GM12878 (cell line): ENCODE measurements around the gene DHX30. TPM values are rescaled to one million over a fixed set of nuclear protein-coding genes. Genes with fewer than 3 reads are reported as not detected.

Experiments
- ATAC-seq: fragments of 200-7000 bp; cut with Tn5 transposase; 3 replicates; pipeline ENCODE4 v1.9.1; 2020; ENCODE audit warnings: mild to moderate bottlenecking, moderate library complexity
- BruUV-seq: library from RNA; stranded (reverse); fragments of 400-500 nt; replicated peaks from 2 replicates; lab custom pipeline; 2021; lab: Mats Ljungman, UMichigan
- CTCF ChIA-PET: fragments of 300-600 bp; sonication (Branson Sonifier 250); formaldehyde crosslinking; extraction: SDS; loops from one replicate; lab custom pipeline; 2021; ENCODE audit warnings: inconsistent platforms; lab: Yijun Ruan, JAX
- POLR2A ChIA-PET: fragments of 350-600 bp; formaldehyde crosslinking; extraction: SDS; loops from one replicate; lab custom pipeline; 2021; ENCODE audit warnings: inconsistent platforms; lab: Charles Lee
- RAD21 ChIA-PET: fragments of 300-600 bp; sonication (Branson Sonifier 250); formaldehyde crosslinking; loops from one replicate; lab custom pipeline; 2023; ENCODE audit warnings: antibody characterized with exemption; ENCODE audit not compliant: unreplicated experiment; lab: Charles Lee
- SMC1A ChIA-PET: fragments of 300-600 bp; sonication (Branson Sonifier 250); formaldehyde crosslinking; loops from one replicate; lab custom pipeline; 2023; ENCODE audit not compliant: unreplicated experiment, uncharacterized antibody; lab: Charles Lee
- DNase-seq: peaks from one replicate; pipeline ENCODE4 v3.0.0-alpha.2; 2011; ENCODE audit warnings: low read depth, low spot score
- FAIRE-seq: peaks from 3 replicates; lab custom pipeline; 2011; peaks lifted over from hg19 to GRCh38; lab: Jason Lieb, UNC
- H2AFZ ChIP-seq: 2 replicates; pipeline ENCODE4 v1.6.0; 2011; ENCODE audit warnings: low read depth, low read length, control low read depth; ENCODE audit not compliant: control insufficient read depth
- H3K27ac ChIP-seq: 2 replicates; pipeline ENCODE4 v1.5.1; 2011; ENCODE audit warnings: control low read depth; ENCODE audit not compliant: control insufficient read depth, insufficient read depth
- H3K27me3 ChIP-seq, 2 experiments: replicated peaks in 1 of 2; 2 replicates each; pipeline versions ENCODE4 v1.6.0 to v1.6.1; 2011; ENCODE audit warnings: low read length in 1 of 2; ENCODE audit not compliant: control insufficient read depth in 2 of 2, insufficient read depth in 2 of 2
- H3K36me3 ChIP-seq, 2 experiments: 2 replicates each; pipeline ENCODE4 v1.5.1; 2011; ENCODE audit warnings: low read length in 1 of 2; ENCODE audit not compliant: control insufficient read depth in 2 of 2, insufficient read depth in 2 of 2
- H3K4me1 ChIP-seq: 2 replicates; pipeline ENCODE4 v1.6.1; 2011; ENCODE audit warnings: mild to moderate bottlenecking, low read length, moderate library complexity, mixed read lengths; ENCODE audit not compliant: control insufficient read depth, insufficient read depth
- H3K4me2 ChIP-seq: 2 replicates; pipeline ENCODE4 v1.6.0; 2011; ENCODE audit warnings: control low read depth; ENCODE audit not compliant: control insufficient read depth, insufficient read depth
- H3K4me3 ChIP-seq: fragments of 200-600 bp; sonication (generic); 2 replicates; pipeline ENCODE4 v1.5.1; 2016
- H3K79me2 ChIP-seq: 2 replicates; pipeline ENCODE4 v1.6.0; 2011; ENCODE audit warnings: low read length; ENCODE audit not compliant: control insufficient read depth, insufficient read depth
- H3K9ac ChIP-seq: 2 replicates; pipeline ENCODE4 v1.8.0; 2011; ENCODE audit warnings: low read length, control low read depth, mixed read lengths; ENCODE audit not compliant: control insufficient read depth, insufficient read depth
- H3K9me3 ChIP-seq: replicated peaks from 3 replicates; pipeline ENCODE4 v1.5.1; 2011; ENCODE audit warnings: mild to moderate bottlenecking, low read length; ENCODE audit not compliant: control insufficient read depth, insufficient read depth
- H4K20me1 ChIP-seq: 2 replicates; pipeline ENCODE4 v1.6.0; 2011; ENCODE audit not compliant: control insufficient read depth, insufficient read depth
- ATF7 ChIP-seq: fragments of 450-650 bp; IDR thresholded peaks from 2 replicates; pipeline ENCODE4 v1.6.1; 2016; ENCODE audit warnings: low read depth, mild to moderate bottlenecking
- CBFB ChIP-seq: IDR thresholded peaks from 2 replicates; pipeline ENCODE4 v1.6.1; 2016; ENCODE audit warnings: antibody characterized with exemption, low read depth
- CEBPB ChIP-seq, 2 experiments: fragments of 150-350 bp in 1 of 2; IDR thresholded peaks; 2 replicates each; pipeline ENCODE4 v1.6.1; 2012 to 2014; ENCODE audit warnings: low read depth in 2 of 2, low read length in 2 of 2, borderline replicate concordance in 1 of 2, inconsistent platforms in 1 of 2
- CHD4 ChIP-seq: fragments of 200-600 bp; sonication (generic); IDR thresholded peaks from 2 replicates; pipeline ENCODE4 v1.6.1; 2016; ENCODE audit warnings: mild to moderate bottlenecking
- CREM ChIP-seq: IDR thresholded peaks from 2 replicates; pipeline ENCODE4 v1.6.1; 2014; ENCODE audit warnings: antibody characterized with exemption, low read depth
- EZH2 ChIP-seq: IDR thresholded peaks from 2 replicates; pipeline ENCODE4 v1.6.1; 2012; ENCODE audit warnings: low read depth, mild to moderate bottlenecking, control low read depth, inconsistent platforms, low read length, borderline replicate concordance; ENCODE audit not compliant: control insufficient read depth
- KDM1A ChIP-seq: fragments of 200-600 bp; sonication (generic); IDR thresholded peaks from 2 replicates; pipeline ENCODE4 v1.6.1; 2016; ENCODE audit warnings: borderline replicate concordance
- NFYB ChIP-seq: IDR thresholded peaks from 2 replicates; pipeline ENCODE4 v1.6.1; 2011; ENCODE audit warnings: low read depth, mild to moderate bottlenecking, low read length, improper control_type of control experiment, moderate library complexity; ENCODE audit not compliant: insufficient read depth
- RAD21 ChIP-seq: IDR thresholded peaks from 2 replicates; pipeline ENCODE4 v1.6.1; 2011; ENCODE audit warnings: mild to moderate bottlenecking, low read depth, low read length, moderate library complexity; ENCODE audit not compliant: insufficient read depth
- TARDBP ChIP-seq: IDR thresholded peaks from 2 replicates; pipeline ENCODE4 v1.6.1; 2016; ENCODE audit warnings: borderline replicate concordance
- WGBS: methylation state at CpG from one replicate; pipeline ENCODE4 v1.1.6; 2016; ENCODE audit warnings: low lambda C conversion rate; ENCODE audit not compliant: insufficient replicate concordance, insufficient coverage; ENCODE audit errors: missing lambda C conversion rate; 5-methylcytosine and 5-hydroxymethylcytosine counted together
- in situ Hi-C: fragments of 300-500 bp; cut with MboI; formaldehyde crosslinking; loops from 9 replicates; pipeline ENCODE4 v1.14.3; 2018; ENCODE audit warnings: mixed read lengths
- intact Hi-C: fragments of 100-400 bp; cut with micrococcal nuclease; formaldehyde crosslinking; loops from one replicate; pipeline ENCODE4 v1.14.2; 2022; ENCODE audit not compliant: unreplicated experiment
- polyA plus RNA-seq, 11 experiments: library from polyadenylated mRNA; depleted of rRNA in 4 of 11; unstranded in 6 of 11; stranded (reverse) in 5 of 11; fragments of >200 nt; fragmentation: Nextera tagmentation in 4 of 11; fragmentation: Illumina TruSeq in 1 of 11; extraction: Ambion mirVana in 4 of 11; extraction: Trizol in 1 of 11; gene quantifications; 1 replicate in 1 of 11; 2 replicates in 10 of 11; pipeline versions ENCODE4 v1.2.1 to v1.2.3, GENCODE V29; 2011 to 2016; ENCODE audit warnings: inconsistent platforms in 2 of 11, missing spikeins in 2 of 11, low read depth in 1 of 11
- total RNA-seq, 4 experiments: library from RNA; depleted of rRNA in 3 of 4; stranded (reverse); fragments of >200 nt in 3 of 4; fragmentation: Illumina TruSeq in 1 of 4; extraction: Trizol in 1 of 4; gene quantifications; 2 replicates each; pipeline versions ENCODE4 v1.2.1 to v1.2.3, GENCODE V29; 2013 to 2021
- TF ChIP-seq, protein P1 (sequence below): IDR thresholded peaks from 2 replicates; pipeline ENCODE4 v1.6.1; 2012; ENCODE audit warnings: low read length, inconsistent platforms

The DHX30 gene
- total and polyA plus RNA-seq, 10 of the 15 experiments (the other 5 are each of a cell fraction or from before 2014, with no cell fraction given) = 9.5 to 75.3 (median 47.8) TPM

DNA sequence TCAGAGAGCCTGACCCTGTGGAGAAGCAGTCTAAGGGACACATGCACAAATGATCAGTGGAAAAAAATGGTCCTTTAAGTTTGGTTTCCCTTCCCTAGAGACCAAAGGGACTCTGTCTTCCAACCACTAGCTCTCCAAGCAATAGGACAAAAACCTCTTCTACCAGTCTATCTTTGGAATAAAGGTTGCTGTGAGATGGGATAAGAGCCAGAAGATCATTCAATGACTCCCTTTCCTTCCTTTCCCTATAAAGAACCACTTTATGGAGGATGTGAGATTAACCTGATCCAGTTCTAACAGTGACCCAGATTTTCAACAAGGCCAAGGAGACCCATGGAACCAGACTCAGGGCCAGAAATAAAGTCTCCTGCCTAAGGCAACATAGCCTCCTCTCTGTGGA, 74.8 kb downstream of the DHX30 start:
- no peak for FAIRE-seq
- no TSS peak for BruUV-seq

GRCh38 chr3:47882338-47882737, 79.4 kb downstream of the DHX30 start:
- intact Hi-C loops (no loop called here), in situ Hi-C loops (no loop called here)
- no peaks in the 10 kb centered on the region for H3K27me3 ChIP-seq
- peaks cover 0 to 2% of the 10 kb centered on the region in 2 experiments; a peak in 1 of 4 replicates for H3K36me3 ChIP-seq
- ChIA-PET CTCF (interaction anchor here (0.7 to 1.4 kb wide), 3 partner anchors 57 to 1085 kb away, joined by 3 to 5 read pairs (median 3); no protein-coding TSS in a partner anchor), RAD21 (no interaction called here), SMC1A (interaction anchor here (0.6 kb wide), 1 partner anchor 10 kb away, joined by 3 read pairs; no protein-coding TSS in a partner anchor), POLR2A (no interaction called here)
- no peak overlapping the region for H3K4me2 ChIP-seq
- BruUV-seq = no TSS peak
- H3K4me3 ChIP-seq = no peak overlapping the region
- whole genome bisulfite sequencing = 100% methylated on average over 2 of the region's 2 CpGs
- TF ChIP-seq CREM (no peak), ATF7 (no peak), RAD21 (no peak), CBFB (no peak), NFYB (no peak), CEBPB (IDR thresholded peaks at IDR 0.05; ENCODE audit: borderline replicate concordance in 1 of 2, low read depth in 2 of 2, low read length in 2 of 2) (no peak), CHD4 (no peak)
- H2AFZ ChIP-seq = no peak overlapping the region
- no peaks in the 10 kb centered on the region for H3K9me3 ChIP-seq
- FAIRE-seq (no peak), ATAC-seq (peak; percentile 45; the same call in 2 of the 3 replicates), DNase-seq (no peak)
- no peak overlapping the region for H3K27ac ChIP-seq
- H3K79me2 ChIP-seq = no peaks in the 10 kb centered on the region
- H3K4me1 ChIP-seq = peaks cover 4% of the 10 kb centered on the region; the same call in 1 of the 2 replicates
- no peak overlapping the region for H3K9ac ChIP-seq
- H4K20me1 ChIP-seq = no peaks in the 10 kb centered on the region

More for the DNA sequence above, 74.8 kb downstream of the DHX30 start:
- DNase-seq = no peak
- intact Hi-C loops = no loop called here
- Histone ChIP-seq H2AFZ (no peak overlapping the region), H3K4me3 (no peak overlapping the region), H4K20me1 (no peaks in the 10 kb centered on the region), H3K79me2 (no peaks in the 10 kb centered on the region), H3K9me3 (no peaks in the 10 kb centered on the region), H3K36me3 (peaks cover 0 to 7% of the 10 kb centered on the region in 2 experiments; a peak in 2 of 4 replicates), H3K27ac (no peak overlapping the region), H3K4me2 (no peak overlapping the region), H3K27me3 (no peaks in the 10 kb centered on the region), H3K9ac (no peak overlapping the region), H3K4me1 (no peaks in the 10 kb centered on the region)
- in situ Hi-C loops = no loop called here
- ChIA-PET RAD21 (no interaction called here), SMC1A (no interaction called here), CTCF (no interaction called here), POLR2A (interaction anchor here (0.6 to 1.1 kb wide), 2 partner anchors 295 to 366 kb away, joined by 3 read pairs; no protein-coding TSS in a partner anchor)
- TF ChIP-seq TARDBP (no peak), KDM1A (no peak), EZH2 (no peak)
- TF ChIP-seq, protein P1, sequence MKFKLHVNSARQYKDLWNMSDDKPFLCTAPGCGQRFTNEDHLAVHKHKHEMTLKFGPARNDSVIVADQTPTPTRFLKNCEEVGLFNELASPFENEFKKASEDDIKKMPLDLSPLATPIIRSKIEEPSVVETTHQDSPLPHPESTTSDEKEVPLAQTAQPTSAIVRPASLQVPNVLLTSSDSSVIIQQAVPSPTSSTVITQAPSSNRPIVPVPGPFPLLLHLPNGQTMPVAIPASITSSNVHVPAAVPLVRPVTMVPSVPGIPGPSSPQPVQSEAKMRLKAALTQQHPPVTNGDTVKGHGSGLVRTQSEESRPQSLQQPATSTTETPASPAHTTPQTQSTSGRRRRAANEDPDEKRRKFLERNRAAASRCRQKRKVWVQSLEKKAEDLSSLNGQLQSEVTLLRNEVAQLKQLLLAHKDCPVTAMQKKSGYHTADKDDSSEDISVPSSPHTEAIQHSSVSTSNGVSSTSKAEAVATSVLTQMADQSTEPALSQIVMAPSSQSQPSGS = no peak
- ATAC-seq = no peak
